Stimulated activated CD4-positive, alpha-beta T cell treated with anti-CD3 and anti-CD28 coated beads, Interleukin-12 subunit alpha, Interleukin-12 subunit beta, amount 100 ng/mL, for 48 hours (primary cell): ENCODE data around the gene USP40.

Experiments used
- DNase-seq, 3 donors: peaks; one replicate each; pipeline ENCODE4 v3.0.0-alpha.2; 2020; ENCODE audit warnings: low read depth in 2 of 3, low spot score in 1 of 3

Gene USP40

GRCh38 chr2:233460726-233461441, 105.7 kb downstream of the USP40 start:
- DNase-seq = no peak

GRCh38 chr2:233459426-233459825, 107.2 kb downstream of the USP40 start:
- no peak for DNase-seq

- DNase-seq = no peak
These were observed 107.8 kb downstream of the USP40 start for GRCh38 chr2:233458826-233459225.

GRCh38 chr2:233458031-233458610, 108.5 kb downstream of the USP40 start:
- no peak for DNase-seq

- DNase-seq = no peak
These were observed 109.2 kb downstream of the USP40 start for GRCh38 chr2:233457356-233457755.

- no peak for DNase-seq
These were observed 109.6 kb downstream of the USP40 start for GRCh38 chr2:233456934-233457333.

GRCh38 chr2:233456111-233456510, 110.5 kb downstream of the USP40 start:
- DNase-seq = no peak

- no peak for DNase-seq
These were observed 111.1 kb downstream of the USP40 start for GRCh38 chr2:233455491-233455890.

GRCh38 chr2:233455006-233455405, 111.6 kb downstream of the USP40 start:
- no peak for DNase-seq

GRCh38 chr2:233453916-233454315, 112.7 kb downstream of the USP40 start:
- no peak for DNase-seq

- DNase-seq = no peak
These were observed 113.3 kb downstream of the USP40 start for GRCh38 chr2:233453111-233453915.

GRCh38 chr2:233451950-233452349, 114.6 kb downstream of the USP40 start:
- DNase-seq = no peak

- no peak for DNase-seq
These were observed 115.6 kb downstream of the USP40 start for GRCh38 chr2:233450864-233451575.

- DNase-seq = no peak
These were observed 116.4 kb downstream of the USP40 start for GRCh38 chr2:233449921-233450863.

- no peak for DNase-seq
These were observed 117.3 kb downstream of the USP40 start for GRCh38 chr2:233449081-233449901.

- no peak for DNase-seq
These were observed 118.0 kb downstream of the USP40 start for GRCh38 chr2:233448575-233448974.

GRCh38 chr2:233448220-233448559, 118.4 kb downstream of the USP40 start:
- no peak for DNase-seq

- DNase-seq = no peak
These were observed 118.9 kb downstream of the USP40 start for GRCh38 chr2:233447506-233448219.
